ENCODE data around the gene MBNL1.

DNA sequence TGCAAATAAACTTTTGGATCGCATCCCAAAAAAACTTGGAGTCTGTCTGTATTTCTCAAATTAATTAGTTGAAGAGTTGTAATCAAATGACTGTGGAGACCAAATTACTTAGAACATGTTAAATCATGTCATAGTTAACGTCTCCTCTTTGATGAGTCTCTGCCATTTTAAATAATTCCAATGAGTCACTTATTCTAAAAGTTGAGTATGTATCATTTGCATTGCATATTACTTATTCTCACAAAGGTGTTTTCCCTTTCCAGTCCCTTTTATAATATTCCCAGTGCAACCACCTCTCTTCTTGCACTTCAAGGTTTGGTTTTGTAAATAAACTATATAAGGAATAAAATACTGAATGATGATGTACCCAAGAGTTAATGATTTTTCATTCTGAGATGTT, 36.0 kb upstream of the MBNL1 start:
- TF ChIP-seq, protein P1, sequence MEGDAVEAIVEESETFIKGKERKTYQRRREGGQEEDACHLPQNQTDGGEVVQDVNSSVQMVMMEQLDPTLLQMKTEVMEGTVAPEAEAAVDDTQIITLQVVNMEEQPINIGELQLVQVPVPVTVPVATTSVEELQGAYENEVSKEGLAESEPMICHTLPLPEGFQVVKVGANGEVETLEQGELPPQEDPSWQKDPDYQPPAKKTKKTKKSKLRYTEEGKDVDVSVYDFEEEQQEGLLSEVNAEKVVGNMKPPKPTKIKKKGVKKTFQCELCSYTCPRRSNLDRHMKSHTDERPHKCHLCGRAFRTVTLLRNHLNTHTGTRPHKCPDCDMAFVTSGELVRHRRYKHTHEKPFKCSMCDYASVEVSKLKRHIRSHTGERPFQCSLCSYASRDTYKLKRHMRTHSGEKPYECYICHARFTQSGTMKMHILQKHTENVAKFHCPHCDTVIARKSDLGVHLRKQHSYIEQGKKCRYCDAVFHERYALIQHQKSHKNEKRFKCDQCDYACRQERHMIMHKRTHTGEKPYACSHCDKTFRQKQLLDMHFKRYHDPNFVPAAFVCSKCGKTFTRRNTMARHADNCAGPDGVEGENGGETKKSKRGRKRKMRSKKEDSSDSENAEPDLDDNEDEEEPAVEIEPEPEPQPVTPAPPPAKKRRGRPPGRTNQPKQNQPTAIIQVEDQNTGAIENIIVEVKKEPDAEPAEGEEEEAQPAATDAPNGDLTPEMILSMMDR (IDR thresholded peaks at IDR 0.05; ENCODE audit: low read length) = no peak
- TF ChIP-seq EZH2 (optimal IDR thresholded peaks at IDR 0.05; ENCODE audit: low read depth, low read length) (no peak), EZH2phosphoT487 (IDR thresholded peaks at IDR 0.05; ENCODE audit: low read length) (no peak)
